ENCODE measurements around the gene OR5B21. TPM values are rescaled to one million over a fixed set of nuclear protein-coding genes. Genes with fewer than 3 reads are reported as not detected.
A peak's percentile ranks its signal among the peaks of the same experiment; 100 is the strongest.

OR5B21 gene
- not detected in 2 replicates for total RNA-seq

- no peak for DNase-seq (ENCODE audit: low read depth, low spot score)
These were observed at the start of gene OR5B21 for GRCh38 chr11:58508005-58508404. OR5B21 (minus strand) TSS chr11:58508105; CDS start chr11:58508105, 0 bp downstream.

GRCh38 chr11:58549644-58550043 is 41.7 kb upstream of the OR5B21 start:
- DNase-seq (ENCODE audit: low read depth, low spot score): no peak

- DNase-seq (ENCODE audit: low read depth, low spot score): no peak
These were observed 38.9 kb upstream of the OR5B21 start for GRCh38 chr11:58546841-58547240.

GRCh38 chr11:58531865-58532341 is 24.0 kb upstream of the OR5B21 start:
- DNase-seq (ENCODE audit: low read depth, low spot score): no peak

GRCh38 chr11:58530236-58530635 is 22.3 kb upstream of the OR5B21 start:
- DNase-seq (ENCODE audit: low read depth, low spot score): no peak

GRCh38 chr11:58527429-58527828 is 19.5 kb upstream of the OR5B21 start:
- no peak for DNase-seq (ENCODE audit: low read depth, low spot score)

- no peak for DNase-seq (ENCODE audit: low read depth, low spot score)
These were observed 18.8 kb upstream of the OR5B21 start for GRCh38 chr11:58526721-58527120.

GRCh38 chr11:58525037-58525614 is 17.2 kb upstream of the OR5B21 start:
- DNase-seq (ENCODE audit: low read depth, low spot score): no peak

GRCh38 chr11:58524232-58525036 is 16.5 kb upstream of the OR5B21 start:
- DNase-seq (ENCODE audit: low read depth, low spot score): peak; percentile 54

- peak; percentile 32 for DNase-seq (ENCODE audit: low read depth, low spot score)
These were observed 6.0 kb upstream of the OR5B21 start for GRCh38 chr11:58513747-58514367.

- DNase-seq (ENCODE audit: low read depth, low spot score): no peak
These were observed 3.7 kb upstream of the OR5B21 start for GRCh38 chr11:58511636-58512035.

GRCh38 chr11:58509748-58510147 is 1.8 kb upstream of the OR5B21 start:
- no peak for DNase-seq (ENCODE audit: low read depth, low spot score)

- no peak for DNase-seq (ENCODE audit: low read depth, low spot score)
These were observed 909 bp upstream of the OR5B21 start for GRCh38 chr11:58508814-58509213.

- no peak for DNase-seq (ENCODE audit: low read depth, low spot score)
These were observed 550 bp downstream of the OR5B21 start for GRCh38 chr11:58507355-58507754.

- DNase-seq (ENCODE audit: low read depth, low spot score): no peak
These were observed 970 bp downstream of the OR5B21 start for GRCh38 chr11:58506935-58507334.

GRCh38 chr11:58505849-58506248 is 2.1 kb downstream of the OR5B21 start:
- no peak for DNase-seq (ENCODE audit: low read depth, low spot score)

GRCh38 chr11:58504232-58504631 is 3.7 kb downstream of the OR5B21 start:
- DNase-seq (ENCODE audit: low read depth, low spot score): no peak

GRCh38 chr11:58503361-58503856 is 4.5 kb downstream of the OR5B21 start:
- DNase-seq (ENCODE audit: low read depth, low spot score): no peak

GRCh38 chr11:58502004-58502403 is 5.9 kb downstream of the OR5B21 start:
- DNase-seq (ENCODE audit: low read depth, low spot score): no peak

- DNase-seq (ENCODE audit: low read depth, low spot score): no peak
These were observed 9.4 kb downstream of the OR5B21 start for GRCh38 chr11:58498464-58498863.

- DNase-seq (ENCODE audit: low read depth, low spot score): no peak
These were observed 10.0 kb downstream of the OR5B21 start for GRCh38 chr11:58497951-58498350.

- DNase-seq (ENCODE audit: low read depth, low spot score): no peak
These were observed 12.0 kb downstream of the OR5B21 start for GRCh38 chr11:58495906-58496305.
